Activated naive CD4-positive, alpha-beta T cell treated with anti-CD3 and anti-CD28 coated beads for 36 hours (primary cell): ENCODE results near the gene PTPRH. TPM values are rescaled to one million over a fixed set of nuclear protein-coding genes. Genes with fewer than 3 reads are reported as not detected.

Source experiments
- CTCF ChIA-PET: fragments of 350-600 bp; sonication (Branson Sonifier 250); formaldehyde crosslinking; loops from one replicate; lab custom pipeline; 2021; ENCODE audit warnings: antibody characterized with exemption; lab: Charles Lee
- DNase-seq: peaks from one replicate; pipeline ENCODE4 v3.0.0-alpha.2; 2020
- H3K27ac Mint-ChIP-seq: one replicate; pipeline ENCODE4 v1.8.0; 2021; ENCODE audit warnings: mild to moderate bottlenecking, mixed read lengths
- H3K27me3 Mint-ChIP-seq: one replicate; pipeline ENCODE4 v1.8.0; 2021; ENCODE audit warnings: low read depth, mixed read lengths
- H3K36me3 Mint-ChIP-seq: one replicate; pipeline ENCODE4 v1.8.0; 2021; ENCODE audit warnings: low read depth, mixed read lengths
- H3K4me1 Mint-ChIP-seq: one replicate; pipeline ENCODE4 v1.8.0; 2021; ENCODE audit warnings: low read depth, mixed read lengths
- H3K4me3 Mint-ChIP-seq: one replicate; pipeline ENCODE4 v1.8.0; 2021; ENCODE audit warnings: mild to moderate bottlenecking, moderate library complexity, mixed read lengths
- H3K9me3 Mint-ChIP-seq: one replicate; pipeline ENCODE4 v1.8.0; 2021; ENCODE audit warnings: mixed read lengths
- intact Hi-C: fragments of 100-400 bp; cut with micrococcal nuclease; formaldehyde crosslinking; loops from one replicate; pipeline ENCODE4 v1.15.1; 2023
- total RNA-seq, 2 experiments: library from RNA; stranded (reverse); gene quantifications; one replicate each; pipeline ENCODE4 v1.2.3, GENCODE V29; 2021

PTPRH gene
- total RNA-seq, 2 experiments from 2014 or later = not detected

DNA sequence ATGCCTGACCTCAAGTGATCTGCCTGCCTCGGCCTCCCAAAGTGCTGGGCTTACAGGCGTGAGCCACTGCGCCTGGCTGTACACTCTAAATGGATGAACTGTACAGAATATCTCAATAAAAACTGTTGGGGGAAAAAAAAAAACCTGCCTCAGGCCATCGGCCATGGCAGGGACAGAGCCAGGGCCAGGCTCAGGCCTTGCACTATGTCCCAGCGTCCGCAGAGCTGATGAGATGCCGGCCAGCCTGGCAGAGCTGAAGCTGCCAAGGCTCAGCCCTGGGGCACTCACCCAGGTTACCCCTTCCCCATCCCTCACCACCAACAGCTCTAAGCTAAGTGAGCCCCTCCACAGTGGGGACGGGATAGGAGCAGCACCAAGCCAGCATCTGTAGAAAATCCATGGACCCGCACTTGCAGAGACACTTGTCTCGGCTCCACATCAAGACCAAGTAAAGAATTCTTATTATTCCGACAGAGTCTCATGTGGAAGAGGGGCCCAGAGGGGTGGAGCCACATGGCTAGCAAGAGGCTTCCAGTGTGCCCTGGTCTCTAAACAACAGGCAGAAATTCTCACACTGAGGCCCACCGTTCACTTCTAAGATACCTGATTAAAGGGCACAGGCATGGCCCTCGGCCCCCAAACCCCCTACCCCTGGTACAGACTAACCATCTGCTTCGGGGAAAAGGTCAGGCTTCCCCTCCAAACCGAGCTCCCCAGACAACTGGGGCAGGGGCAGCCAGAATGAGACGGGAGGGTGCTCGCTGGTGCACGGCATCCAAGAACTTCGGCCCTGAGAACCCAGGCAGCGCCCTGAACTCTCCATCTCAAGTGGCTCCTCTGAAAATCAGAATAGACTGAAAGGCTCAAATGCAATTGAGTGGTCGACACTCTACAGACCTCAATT is 43.7 kb upstream of the PTPRH start:
- Mint-ChIP-seq H3K27ac (peak overlapping the region; percentile 99), H3K36me3 (peaks cover 60% of the 10 kb centered on the region), H3K4me1 (peaks cover 57% of the 10 kb centered on the region), H3K4me3 (peak overlapping the region; percentile 88), H3K27me3 (no peaks in the 10 kb centered on the region), H3K9me3 (no peaks in the 10 kb centered on the region)
- DNase-seq = no peak
- CTCF ChIA-PET = interaction anchor here (0.6 to 1.3 kb wide), 3 partner anchors 40 to 378 kb away, joined by 3 to 4 read pairs (median 3); no protein-coding TSS in a partner anchor
- intact Hi-C loops = loop anchor here (10.0 kb wide), 2 partner anchors 1062 to 1118 kb away; partner anchors contain the start of genes CNOT3 and ZSCAN5A

DNA sequence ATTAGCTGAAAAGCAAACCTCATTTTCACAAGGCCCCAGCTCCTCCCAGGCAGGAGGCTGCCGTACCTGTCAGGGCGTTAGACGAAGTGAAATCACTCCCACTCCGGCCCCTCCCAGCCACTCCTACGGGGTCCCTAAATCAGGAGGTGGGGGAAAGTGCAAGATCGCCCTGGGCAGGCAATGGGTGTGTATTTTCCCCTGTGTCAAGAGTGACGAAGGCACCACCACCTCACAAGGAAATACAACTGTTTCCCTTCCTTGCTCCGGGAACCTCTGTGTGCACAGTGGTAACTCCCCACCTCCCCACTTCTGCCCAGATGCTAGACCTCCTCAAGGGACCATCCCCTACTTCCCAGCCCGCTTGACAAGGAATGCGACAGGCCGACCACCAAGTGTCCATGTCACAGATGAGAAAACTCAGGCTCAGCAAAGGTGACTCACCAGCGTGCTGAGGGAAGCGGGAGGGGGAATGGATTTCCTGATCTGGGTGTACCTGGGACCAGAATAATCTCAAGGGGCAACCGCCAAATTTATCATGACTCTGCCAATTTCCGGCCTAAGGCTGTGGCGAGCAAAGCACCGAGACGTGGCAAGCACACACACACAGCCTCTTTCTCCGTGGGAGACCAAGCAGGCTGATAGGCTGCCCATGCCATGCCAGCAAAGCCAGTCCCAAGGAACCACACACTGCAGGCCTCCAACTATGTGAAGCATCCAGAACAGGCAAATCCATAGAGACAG is 42.2 kb upstream of the PTPRH start:
- CTCF ChIA-PET = interaction anchor here (0.8 kb wide), 1 partner anchor 50 kb away, joined by 4 read pairs; no protein-coding TSS in a partner anchor
- no peaks in the 10 kb centered on the region for H3K27me3 Mint-ChIP-seq
- intact Hi-C loops = loop anchor here (10.0 kb wide), 2 partner anchors 1063 to 1117 kb away; partner anchors contain the start of genes CNOT3 and ZSCAN5A
- peaks cover 57% of the 10 kb centered on the region for H3K4me1 Mint-ChIP-seq
- no peaks in the 10 kb centered on the region for H3K9me3 Mint-ChIP-seq
- peaks cover 51% of the 10 kb centered on the region for H3K36me3 Mint-ChIP-seq
- H3K4me3 Mint-ChIP-seq = peak overlapping the region; percentile 61
- peak; percentile 73 for DNase-seq
- peak overlapping the region; percentile 99 for H3K27ac Mint-ChIP-seq

DNA sequence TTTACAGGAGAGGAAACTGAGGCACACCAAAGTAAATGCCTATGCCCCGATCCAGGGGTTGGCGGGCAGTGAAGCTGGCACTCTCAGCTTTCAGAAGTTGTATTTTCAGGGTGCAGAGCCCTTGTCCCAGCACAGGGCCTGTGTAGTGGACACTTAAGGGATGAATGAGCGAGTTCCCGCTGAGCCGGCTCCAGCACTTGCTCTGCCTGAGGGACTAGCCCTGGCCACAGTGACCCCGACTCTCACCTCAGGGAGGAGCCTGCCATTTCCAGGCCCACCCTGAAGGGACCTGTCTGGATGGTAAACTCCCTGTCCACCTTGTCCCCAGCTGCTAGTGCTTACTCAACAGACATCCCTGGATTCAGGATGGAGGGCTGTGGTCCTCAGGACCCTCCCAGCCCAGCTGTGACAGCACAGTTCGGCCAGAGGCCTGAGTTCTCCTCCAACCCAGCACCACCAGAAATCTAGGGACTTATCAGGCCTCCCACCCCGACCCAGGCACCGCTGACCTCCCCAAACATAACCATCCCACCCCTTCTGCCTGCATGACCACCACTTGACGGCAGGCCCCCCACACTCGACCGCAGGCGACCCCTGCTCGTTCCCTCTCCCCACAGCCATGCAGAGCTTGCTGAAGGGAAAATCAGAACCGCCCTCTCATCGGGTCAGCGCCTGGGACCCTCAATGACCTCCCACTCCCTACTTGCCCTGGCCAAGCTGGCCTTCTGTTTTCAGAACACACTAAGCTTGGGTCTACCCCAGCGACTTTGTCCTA is 41.1 kb upstream of the PTPRH start:
- DNase-seq = no peak
- no peaks in the 10 kb centered on the region for H3K9me3 Mint-ChIP-seq
- intact Hi-C loops = loop anchor here (10.0 kb wide), 2 partner anchors 1064 to 1116 kb away; partner anchors contain the start of genes CNOT3 and ZSCAN5A
- no peaks in the 10 kb centered on the region for H3K27me3 Mint-ChIP-seq
- H3K4me1 Mint-ChIP-seq = peaks cover 50% of the 10 kb centered on the region
- peaks cover 44% of the 10 kb centered on the region for H3K36me3 Mint-ChIP-seq
- H3K27ac Mint-ChIP-seq = peak overlapping the region; percentile 99
- no peak overlapping the region for H3K4me3 Mint-ChIP-seq
- CTCF ChIA-PET = interaction anchor here (0.8 kb wide), 1 partner anchor 51 kb away, joined by 4 read pairs; no protein-coding TSS in a partner anchor

DNA sequence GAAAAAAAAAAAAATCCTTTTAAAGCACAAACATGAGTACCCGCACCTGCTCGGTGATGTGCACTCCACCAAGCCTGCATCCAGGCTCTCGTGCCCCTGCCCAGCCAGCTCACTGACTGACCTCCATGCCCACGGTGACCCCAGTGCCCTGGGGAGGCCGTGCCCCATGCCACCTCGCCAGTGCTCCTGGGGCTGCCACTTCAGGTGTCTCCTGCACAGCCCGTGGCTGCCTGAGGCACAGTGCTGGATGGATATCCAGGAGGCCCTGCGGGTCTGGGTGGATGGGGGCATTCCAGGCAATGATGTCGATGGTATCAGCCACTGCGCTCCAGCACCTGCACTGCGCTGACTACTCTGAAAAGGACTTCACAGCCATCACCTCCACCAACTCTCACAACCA is 40.5 kb upstream of the PTPRH start:
- peaks cover 39% of the 10 kb centered on the region for H3K36me3 Mint-ChIP-seq
- no peak overlapping the region for H3K27ac Mint-ChIP-seq
- intact Hi-C loops = loop anchor here (10.0 kb wide), 2 partner anchors 1065 to 1115 kb away; partner anchors contain the start of genes CNOT3 and ZSCAN5A
- H3K4me3 Mint-ChIP-seq = no peak overlapping the region
- H3K27me3 Mint-ChIP-seq = no peaks in the 10 kb centered on the region
- no peaks in the 10 kb centered on the region for H3K9me3 Mint-ChIP-seq
- H3K4me1 Mint-ChIP-seq = peaks cover 50% of the 10 kb centered on the region
- CTCF ChIA-PET = no interaction called here
- DNase-seq = no peak

DNA sequence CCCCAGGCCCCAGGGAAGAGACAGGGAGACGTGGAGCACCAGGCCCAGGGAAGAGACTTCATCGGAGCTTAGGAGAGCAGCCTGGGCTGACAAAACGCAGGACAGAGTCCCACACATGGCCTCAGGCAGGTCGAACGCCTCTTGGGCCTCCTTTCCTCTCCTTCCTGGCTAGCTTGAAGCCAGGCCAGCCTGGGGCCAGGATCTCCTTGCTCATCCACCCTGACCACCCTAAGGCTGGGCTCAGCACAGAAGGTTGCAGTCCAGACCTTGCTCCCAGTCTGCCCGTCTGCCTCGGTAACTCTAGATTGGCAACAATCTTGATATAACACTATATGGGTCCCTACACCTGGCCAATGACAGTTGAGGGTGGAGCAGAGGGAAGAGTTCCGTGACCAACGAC is 39.4 kb upstream of the PTPRH start:
- no peak for DNase-seq
- H3K4me3 Mint-ChIP-seq = no peak overlapping the region
- H3K4me1 Mint-ChIP-seq = peaks cover 47% of the 10 kb centered on the region
- H3K27me3 Mint-ChIP-seq = no peaks in the 10 kb centered on the region
- intact Hi-C loops = no loop called here
- H3K36me3 Mint-ChIP-seq = peaks cover 38% of the 10 kb centered on the region
- H3K27ac Mint-ChIP-seq = peak overlapping the region; percentile 46
- H3K9me3 Mint-ChIP-seq = no peaks in the 10 kb centered on the region
- CTCF ChIA-PET = no interaction called here

DNA sequence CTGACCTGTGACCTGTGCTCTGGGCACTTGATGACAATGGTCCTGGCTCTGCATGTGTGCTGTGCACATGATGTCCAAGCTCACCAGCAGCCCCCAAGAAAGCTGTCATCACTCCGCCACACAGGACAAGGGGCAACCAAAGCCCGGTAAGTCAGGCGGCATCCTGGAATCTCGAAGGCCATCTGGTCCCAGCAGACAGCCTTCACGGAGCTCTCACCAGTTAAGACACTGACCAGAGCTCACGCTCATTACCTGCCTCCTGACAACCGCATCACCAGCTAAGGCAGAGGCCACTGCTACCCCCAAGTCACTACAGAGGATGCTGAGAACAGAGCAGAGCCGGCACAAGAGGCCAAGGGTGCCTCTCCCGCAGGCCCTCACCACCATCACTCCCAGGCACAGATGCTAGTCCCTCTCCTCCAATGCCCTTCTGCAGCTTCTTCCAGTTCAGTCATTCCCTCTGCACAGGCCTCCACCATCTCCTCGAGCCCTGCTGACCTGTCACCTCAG is 38.9 kb upstream of the PTPRH start:
- Mint-ChIP-seq H3K9me3 (no peaks in the 10 kb centered on the region), H3K27ac (peak overlapping the region; percentile 18), H3K4me1 (peaks cover 42% of the 10 kb centered on the region), H3K36me3 (peaks cover 36% of the 10 kb centered on the region), H3K27me3 (no peaks in the 10 kb centered on the region), H3K4me3 (no peak overlapping the region)
- no peak for DNase-seq
- intact Hi-C loops = no loop called here
- CTCF ChIA-PET = no interaction called here

DNA sequence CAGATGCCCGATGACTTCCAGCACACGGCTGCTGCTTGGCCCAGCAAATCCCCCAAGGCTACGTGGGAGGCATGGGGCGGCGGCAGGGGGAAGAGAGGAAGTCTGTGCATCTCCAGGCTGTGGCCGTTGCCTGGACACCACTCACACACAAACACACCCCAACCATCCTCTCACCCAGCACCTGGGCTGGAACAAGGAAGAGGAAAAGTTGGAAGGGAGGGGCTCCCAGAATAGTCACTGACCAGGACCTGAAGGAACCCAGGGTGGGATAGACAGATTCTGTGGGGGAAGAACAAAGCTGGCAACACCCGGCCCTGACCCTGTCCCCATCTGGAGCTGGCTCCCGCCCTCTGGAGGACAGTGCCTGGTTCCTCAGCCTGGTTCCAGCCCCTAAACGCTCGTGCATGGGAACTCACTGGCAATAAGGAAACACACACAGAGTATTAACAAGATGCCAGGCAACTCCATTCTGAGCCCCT is 38.4 kb upstream of the PTPRH start:
- H3K27ac Mint-ChIP-seq = peak overlapping the region; percentile 24
- intact Hi-C loops = no loop called here
- peaks cover 37% of the 10 kb centered on the region for H3K4me1 Mint-ChIP-seq
- CTCF ChIA-PET = no interaction called here
- no peaks in the 10 kb centered on the region for H3K9me3 Mint-ChIP-seq
- peaks cover 37% of the 10 kb centered on the region for H3K36me3 Mint-ChIP-seq
- H3K27me3 Mint-ChIP-seq = no peaks in the 10 kb centered on the region
- DNase-seq = no peak
- no peak overlapping the region for H3K4me3 Mint-ChIP-seq

DNA sequence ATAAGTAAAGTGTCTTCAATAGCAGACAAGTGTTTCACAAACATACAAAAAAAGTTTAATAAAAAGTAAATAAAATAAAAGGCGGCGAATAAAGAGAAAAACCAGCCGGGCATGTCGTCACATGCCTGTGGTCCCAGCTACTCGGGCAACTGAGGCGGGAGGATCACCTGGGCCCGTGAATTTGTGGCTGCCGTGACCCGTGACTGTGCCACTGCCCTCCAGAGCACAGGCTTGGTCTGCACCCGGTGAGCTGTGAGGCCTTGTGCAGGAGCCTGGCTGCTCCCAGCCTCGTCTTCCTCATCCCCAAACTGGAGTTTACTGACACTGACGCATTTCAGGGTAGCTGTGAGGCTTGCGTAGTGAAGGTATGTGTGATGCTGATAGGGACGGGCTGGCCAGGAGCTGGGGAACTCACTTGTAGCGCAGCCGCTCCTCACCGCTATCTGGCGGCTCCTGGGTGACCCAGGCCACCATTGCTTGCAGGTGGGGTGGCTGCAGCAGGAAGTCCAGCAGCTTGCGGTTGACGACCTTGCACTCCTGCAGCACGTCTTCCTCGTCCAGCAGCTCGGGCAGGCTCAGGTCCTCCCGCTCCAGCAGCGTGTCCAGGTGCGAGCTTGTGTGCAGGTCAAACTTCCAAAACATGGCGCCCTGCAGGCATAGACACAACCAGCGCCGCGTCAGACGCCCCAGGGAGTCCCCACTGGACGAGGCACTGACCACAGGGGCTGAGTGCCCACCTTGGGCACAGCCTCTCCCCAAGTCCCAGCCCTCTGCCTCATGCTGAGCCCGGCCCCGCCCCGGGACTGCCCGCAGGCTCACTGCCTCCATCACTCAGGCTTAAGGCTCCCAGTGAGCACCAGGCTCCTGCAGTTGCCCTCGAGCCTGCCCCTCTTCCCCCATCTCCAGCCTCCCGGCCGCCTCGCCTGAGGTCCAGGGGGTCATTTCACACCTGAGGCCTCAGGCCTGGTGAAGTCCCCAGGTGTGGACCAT is 37.5 kb upstream of the PTPRH start:
- no peak overlapping the region for H3K4me3 Mint-ChIP-seq
- H3K27ac Mint-ChIP-seq = peak overlapping the region; percentile 24
- intact Hi-C loops = no loop called here
- H3K27me3 Mint-ChIP-seq = no peaks in the 10 kb centered on the region
- DNase-seq = no peak
- peaks cover 28% of the 10 kb centered on the region for H3K4me1 Mint-ChIP-seq
- no peaks in the 10 kb centered on the region for H3K9me3 Mint-ChIP-seq
- CTCF ChIA-PET = no interaction called here
- peaks cover 34% of the 10 kb centered on the region for H3K36me3 Mint-ChIP-seq

DNA sequence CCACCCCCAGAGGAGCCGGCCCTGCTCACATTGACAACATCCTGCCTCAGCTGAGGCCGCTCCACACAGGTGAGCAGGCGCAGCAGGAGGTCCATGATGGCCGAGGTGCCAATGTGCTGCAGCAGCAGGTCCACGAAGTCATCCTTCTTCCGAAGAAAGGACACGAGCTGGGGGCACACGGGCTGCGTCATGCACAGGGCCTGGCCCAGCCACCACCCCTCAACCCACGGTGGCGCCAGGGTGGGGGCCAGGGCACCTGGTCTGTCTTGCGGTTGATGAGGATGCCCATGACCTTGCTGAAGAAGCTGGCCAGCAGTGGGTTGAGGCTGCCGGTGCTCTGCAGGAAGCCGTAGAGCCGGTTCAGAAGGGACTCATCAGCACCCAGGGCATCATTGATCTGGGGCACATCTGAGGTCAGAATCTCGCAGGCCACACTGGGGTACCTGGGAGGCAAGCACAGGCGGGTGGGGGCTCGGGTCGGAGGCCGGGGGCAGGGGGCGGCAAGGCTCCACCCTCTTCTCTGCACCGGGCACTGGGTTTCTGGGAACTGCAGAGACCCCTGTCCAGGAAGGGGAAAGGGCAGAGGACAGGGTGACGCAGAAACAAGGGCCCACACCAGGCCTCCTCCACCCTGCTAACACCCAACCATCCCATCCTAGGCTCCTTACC is 36.1 kb upstream of the PTPRH start:
- Mint-ChIP-seq H3K9me3 (no peaks in the 10 kb centered on the region), H3K27me3 (no peaks in the 10 kb centered on the region), H3K4me1 (peaks cover 15% of the 10 kb centered on the region), H3K27ac (no peak overlapping the region), H3K36me3 (peaks cover 29% of the 10 kb centered on the region), H3K4me3 (no peak overlapping the region)
- intact Hi-C loops = no loop called here
- DNase-seq = no peak
- CTCF ChIA-PET = interaction anchor here (0.7 kb wide), 1 partner anchor 41 kb away, joined by 5 read pairs; no protein-coding TSS in a partner anchor

DNA sequence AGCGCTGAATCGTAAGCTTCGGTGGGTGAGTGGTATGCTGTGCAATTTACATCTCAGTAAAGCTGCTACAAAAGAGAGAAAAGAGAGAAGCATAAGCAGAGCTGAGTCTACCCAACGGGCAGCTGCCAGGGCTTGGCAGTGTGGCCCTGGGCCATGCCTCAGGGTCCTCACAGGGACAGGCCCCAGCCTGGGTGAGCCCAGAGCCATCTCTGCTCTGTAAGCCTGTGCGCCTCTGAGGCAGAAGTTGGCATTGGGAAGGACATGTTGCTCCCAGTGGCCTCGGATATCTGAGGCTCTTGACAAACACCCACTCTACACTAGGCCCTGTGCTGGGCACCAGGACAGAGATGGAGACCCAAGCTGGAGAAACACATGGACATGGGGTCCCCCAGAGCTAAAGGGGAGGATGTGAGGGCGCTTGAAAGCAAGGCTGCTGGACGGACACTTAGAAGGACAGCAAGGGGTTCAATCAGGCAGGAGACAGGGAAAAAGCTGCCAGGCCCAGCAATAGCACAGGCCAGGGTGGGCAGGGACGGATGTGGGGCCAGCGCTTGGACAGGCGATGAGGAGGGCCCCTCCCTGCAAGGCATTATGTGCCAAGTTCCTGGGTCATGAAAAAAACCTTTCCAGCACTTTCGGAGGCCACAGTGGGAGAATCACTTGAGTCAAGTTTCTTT is 34.8 kb upstream of the PTPRH start:
- intact Hi-C loops = no loop called here
- Mint-ChIP-seq H3K27ac (peak overlapping the region; percentile 36), H3K4me1 (peaks cover 12% of the 10 kb centered on the region), H3K27me3 (no peaks in the 10 kb centered on the region), H3K9me3 (no peaks in the 10 kb centered on the region), H3K36me3 (peaks cover 32% of the 10 kb centered on the region), H3K4me3 (no peak overlapping the region)
- CTCF ChIA-PET = no interaction called here
- no peak for DNase-seq
